ENCODE measurements around the gene CLK4.

- no peak for TF ChIP-seq POLR2A (IDR thresholded peaks at IDR 0.05)
- TF ChIP-seq, protein P1, sequence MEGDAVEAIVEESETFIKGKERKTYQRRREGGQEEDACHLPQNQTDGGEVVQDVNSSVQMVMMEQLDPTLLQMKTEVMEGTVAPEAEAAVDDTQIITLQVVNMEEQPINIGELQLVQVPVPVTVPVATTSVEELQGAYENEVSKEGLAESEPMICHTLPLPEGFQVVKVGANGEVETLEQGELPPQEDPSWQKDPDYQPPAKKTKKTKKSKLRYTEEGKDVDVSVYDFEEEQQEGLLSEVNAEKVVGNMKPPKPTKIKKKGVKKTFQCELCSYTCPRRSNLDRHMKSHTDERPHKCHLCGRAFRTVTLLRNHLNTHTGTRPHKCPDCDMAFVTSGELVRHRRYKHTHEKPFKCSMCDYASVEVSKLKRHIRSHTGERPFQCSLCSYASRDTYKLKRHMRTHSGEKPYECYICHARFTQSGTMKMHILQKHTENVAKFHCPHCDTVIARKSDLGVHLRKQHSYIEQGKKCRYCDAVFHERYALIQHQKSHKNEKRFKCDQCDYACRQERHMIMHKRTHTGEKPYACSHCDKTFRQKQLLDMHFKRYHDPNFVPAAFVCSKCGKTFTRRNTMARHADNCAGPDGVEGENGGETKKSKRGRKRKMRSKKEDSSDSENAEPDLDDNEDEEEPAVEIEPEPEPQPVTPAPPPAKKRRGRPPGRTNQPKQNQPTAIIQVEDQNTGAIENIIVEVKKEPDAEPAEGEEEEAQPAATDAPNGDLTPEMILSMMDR (IDR thresholded peaks at IDR 0.05) = no peak
Measured at GRCh38 chr5:178606269-178606668, 20.6 kb downstream of the CLK4 start.
